Ishikawa (cell line): ENCODE results near the gene KCTD16.

Experiments
- CEBPB ChIP-seq: IDR thresholded peaks from 2 replicates; pipeline ENCODE4 v1.6.1; 2012
- EP300 ChIP-seq: IDR thresholded peaks from 2 replicates; pipeline ENCODE4 v1.6.1; 2012; ENCODE audit warnings: borderline replicate concordance
- FOXM1 ChIP-seq: IDR thresholded peaks from 2 replicates; pipeline ENCODE4 v1.6.1; 2012; ENCODE audit warnings: low read depth, borderline replicate concordance
- MAX ChIP-seq: IDR thresholded peaks from 2 replicates; pipeline ENCODE4 v1.6.1; 2012
- REST ChIP-seq: IDR thresholded peaks from 2 replicates; pipeline ENCODE4 v1.6.1; 2012; ENCODE audit warnings: low read depth, mild to moderate bottlenecking
- TAF1 ChIP-seq: IDR thresholded peaks from 2 replicates; pipeline ENCODE4 v1.6.1; 2012; ENCODE audit warnings: low read depth, mild to moderate bottlenecking
- TEAD4 ChIP-seq: IDR thresholded peaks from 2 replicates; pipeline ENCODE4 v1.6.1; 2012
- YY1 ChIP-seq: IDR thresholded peaks from 2 replicates; pipeline ENCODE4 v1.6.1; 2012; ENCODE audit warnings: low read depth

- no peak for TF ChIP-seq REST
- TF ChIP-seq CEBPB = no peak
- no peak for TF ChIP-seq EP300
- TF ChIP-seq YY1 = no peak
- TF ChIP-seq TAF1 = no peak
- no peak for TF ChIP-seq MAX
- no peak for TF ChIP-seq TEAD4
- TF ChIP-seq FOXM1 = no peak
These were observed 37.5 kb upstream of the KCTD16 start for GRCh38 chr5:144133050-144133633.
